IMR-90 (cell line): Measurements from ENCODE around the gene ANKRD13D. TPM values are rescaled to one million over a fixed set of nuclear protein-coding genes. Genes with fewer than 3 reads are reported as not detected.
A peak's percentile ranks its signal among the peaks of the same experiment; 100 is the strongest.
"Not testable (repeated sequence)": the region's sequence is repeated elsewhere in the genome, so short reads cannot be mapped to it uniquely, and the experiment has no call there.

Experiments
- ATAC-seq: fragments of 200-7000 bp; cut with Tn5 transposase; 2 replicates; pipeline ENCODE4 v1.9.1; 2020; ENCODE audit warnings: low read depth, mild to moderate bottlenecking, moderate library complexity
- BruUV-seq: library from RNA; stranded (reverse); fragments of 400-500 nt; replicated peaks from 2 replicates; lab custom pipeline; 2021; lab: Mats Ljungman, UMichigan
- CTCF ChIA-PET: fragments of 300-600 bp; formaldehyde crosslinking; extraction: SDS; loops from one replicate; lab custom pipeline; 2021; ENCODE audit warnings: antibody characterized with exemption; lab: Yijun Ruan, JAX
- POLR2A ChIA-PET: fragments of 300-600 bp; sonication (Branson Sonifier 250); formaldehyde crosslinking; loops from one replicate; lab custom pipeline; 2022; ENCODE audit warnings: antibody characterized with exemption; ENCODE audit not compliant: unreplicated experiment; lab: Charles Lee
- DNase-seq: peaks from one replicate; pipeline ENCODE4 v3.0.0; 2013
- H2AFZ ChIP-seq: replicated peaks from 2 replicates; pipeline ENCODE3; 2013; ENCODE audit warnings: low read length, mild to moderate bottlenecking; ENCODE audit not compliant: poor library complexity
- H2AK5ac ChIP-seq: 2 replicates; pipeline ENCODE4 v1.6.1; 2013; ENCODE audit warnings: low read depth, low read length, inconsistent platforms
- H2AK9ac ChIP-seq: replicated peaks from 2 replicates; pipeline ENCODE3; 2013; ENCODE audit warnings: mild to moderate bottlenecking, low read depth, low read length, moderate library complexity; ENCODE audit not compliant: poor library complexity
- H2BK120ac ChIP-seq: 2 replicates; pipeline ENCODE4 v1.6.1; 2013; ENCODE audit warnings: low read depth, low read length, inconsistent platforms
- H2BK15ac ChIP-seq: 3 replicates; pipeline ENCODE4 v1.6.1; 2013; ENCODE audit warnings: low read depth, low read length, inconsistent platforms
- H2BK20ac ChIP-seq: 2 replicates; pipeline ENCODE4 v1.6.1; 2013; ENCODE audit warnings: low read depth, mild to moderate bottlenecking, inconsistent platforms, low read length, moderate library complexity
- H2BK5ac ChIP-seq: 2 replicates; pipeline ENCODE4 v1.6.1; 2013; ENCODE audit warnings: mild to moderate bottlenecking, low read depth, low read length, inconsistent platforms; ENCODE audit not compliant: poor library complexity, severe bottlenecking
- H3K14ac ChIP-seq: replicated peaks from 2 replicates; pipeline ENCODE4 v1.6.1; 2013; ENCODE audit warnings: low read depth, low read length, inconsistent platforms
- H3K18ac ChIP-seq: 2 replicates; pipeline ENCODE4 v1.6.1; 2013; ENCODE audit warnings: low read depth, low read length, control low read depth
- H3K23ac ChIP-seq: 2 replicates; pipeline ENCODE4 v1.6.1; 2013; ENCODE audit warnings: low read depth, low read length, inconsistent platforms
- H3K27ac ChIP-seq: 2 replicates; pipeline ENCODE4 v1.5.1; 2013; ENCODE audit warnings: mild to moderate bottlenecking, control low read depth, low read length; ENCODE audit not compliant: insufficient read depth
- H3K27me3 ChIP-seq: 2 replicates; pipeline ENCODE4 v1.6.1; 2013; ENCODE audit warnings: low read length; ENCODE audit not compliant: control insufficient read depth, insufficient read depth
- H3K36me3 ChIP-seq: 2 replicates; pipeline ENCODE4 v1.6.1; 2013; ENCODE audit warnings: low read length, mixed read lengths; ENCODE audit not compliant: control insufficient read depth, insufficient read depth
- H3K4ac ChIP-seq: 2 replicates; pipeline ENCODE4 v1.6.1; 2013; ENCODE audit warnings: low read depth, low read length, inconsistent platforms
- H3K4me1 ChIP-seq: 2 replicates; pipeline ENCODE4 v1.6.1; 2013; ENCODE audit warnings: low read length, mixed read lengths; ENCODE audit not compliant: control insufficient read depth, insufficient read depth
- H3K4me2 ChIP-seq: 2 replicates; pipeline ENCODE4 v1.6.1; 2013; ENCODE audit warnings: low read depth, mild to moderate bottlenecking, control low read depth, low read length, moderate library complexity
- H3K4me3 ChIP-seq: 2 replicates; pipeline ENCODE4 v1.5.1; 2013; ENCODE audit warnings: low read depth, mild to moderate bottlenecking, control low read depth, low read length, moderate library complexity; ENCODE audit not compliant: insufficient read depth
- H3K56ac ChIP-seq: 2 replicates; pipeline ENCODE4 v1.6.1; 2013; ENCODE audit warnings: low read length, inconsistent platforms; ENCODE audit not compliant: insufficient read depth; ENCODE audit errors: extremely low read depth
- H3K79me1 ChIP-seq, 2 experiments: 2 replicates each; pipeline ENCODE4 v1.6.1; 2013; ENCODE audit warnings: low read length in 2 of 2, inconsistent platforms in 1 of 2, low read depth in 1 of 2
- H3K9ac ChIP-seq: 2 replicates; pipeline ENCODE4 v1.6.1; 2013; ENCODE audit warnings: low read depth, low read length, control low read depth
- H3K9me1 ChIP-seq: 2 replicates; pipeline ENCODE4 v1.6.1; 2013; ENCODE audit warnings: low read length, inconsistent platforms; ENCODE audit not compliant: insufficient read depth
- H3K9me3 ChIP-seq: 2 replicates; pipeline ENCODE4 v1.6.1; 2013; ENCODE audit warnings: low read length; ENCODE audit not compliant: control insufficient read depth, insufficient read depth
- H4K20me1 ChIP-seq: 2 replicates; pipeline ENCODE4 v1.6.1; 2013; ENCODE audit warnings: low read length, inconsistent platforms; ENCODE audit not compliant: insufficient read depth
- H4K5ac ChIP-seq: 2 replicates; pipeline ENCODE4 v1.6.1; 2013; ENCODE audit warnings: mild to moderate bottlenecking, low read depth, low read length, control low read depth
- H4K8ac ChIP-seq, 2 experiments: 2 replicates each; pipeline ENCODE4 v1.6.1; 2013; ENCODE audit warnings: low read depth in 2 of 2, low read length in 2 of 2, control low read depth in 1 of 2, inconsistent platforms in 1 of 2
- H4K91ac ChIP-seq: 2 replicates; pipeline ENCODE4 v1.6.1; 2013; ENCODE audit warnings: low read depth, low read length, inconsistent platforms; ENCODE audit not compliant: insufficient read depth
- MXI1 ChIP-seq: IDR thresholded peaks from 2 replicates; pipeline ENCODE4 v1.6.1; 2012; ENCODE audit warnings: low read depth, mild to moderate bottlenecking, low read length, moderate library complexity, borderline replicate concordance
- WGBS, 2 experiments: methylation state at CpG; one replicate each; pipeline versions ENCODE4 v1.1.5 to v1.1.7; 2013; ENCODE audit warnings: missing lambda C conversion rate in 2 of 2; ENCODE audit not compliant: insufficient read length in 1 of 2; ENCODE audit errors: extremely low coverage in 2 of 2; 5-methylcytosine and 5-hydroxymethylcytosine counted together
- dilution Hi-C: fragments of 300-500 bp; cut with HindIII; formaldehyde crosslinking; loops from one replicate; pipeline ENCODE4 v1.14.3; 2018; ENCODE audit warnings: low sequenced_read_pairs; ENCODE audit not compliant: unreplicated experiment
- in situ Hi-C: fragments of 300-500 bp; cut with MboI; formaldehyde crosslinking; loops from 3 replicates; pipeline ENCODE4 v1.14.3; 2019; ENCODE audit warnings: low sequenced_read_pairs, inconsistent platforms, mixed read lengths
- intact Hi-C: fragments of 100-400 bp; cut with micrococcal nuclease; formaldehyde crosslinking; loops from 2 replicates; pipeline ENCODE4 v1.10.0; 2022
- polyA plus RNA-seq, 3 experiments: library from polyadenylated mRNA; depleted of rRNA; stranded (reverse); fragments of >200 nt; gene quantifications; 2 replicates each; pipeline ENCODE4 v1.2.3, GENCODE V29; 2012; ENCODE audit warnings: low replicate concordance in 1 of 3
- total RNA-seq: library from RNA; depleted of rRNA; stranded (reverse); fragments of >200 nt; gene quantifications from 2 replicates; pipeline ENCODE4 v1.2.3, GENCODE V29; 2012

ANKRD13D gene
- total and polyA plus RNA-seq, 2 of the 4 experiments (the other 2 are of a cell fraction): 7.3 to 38.4 TPM

DNA sequence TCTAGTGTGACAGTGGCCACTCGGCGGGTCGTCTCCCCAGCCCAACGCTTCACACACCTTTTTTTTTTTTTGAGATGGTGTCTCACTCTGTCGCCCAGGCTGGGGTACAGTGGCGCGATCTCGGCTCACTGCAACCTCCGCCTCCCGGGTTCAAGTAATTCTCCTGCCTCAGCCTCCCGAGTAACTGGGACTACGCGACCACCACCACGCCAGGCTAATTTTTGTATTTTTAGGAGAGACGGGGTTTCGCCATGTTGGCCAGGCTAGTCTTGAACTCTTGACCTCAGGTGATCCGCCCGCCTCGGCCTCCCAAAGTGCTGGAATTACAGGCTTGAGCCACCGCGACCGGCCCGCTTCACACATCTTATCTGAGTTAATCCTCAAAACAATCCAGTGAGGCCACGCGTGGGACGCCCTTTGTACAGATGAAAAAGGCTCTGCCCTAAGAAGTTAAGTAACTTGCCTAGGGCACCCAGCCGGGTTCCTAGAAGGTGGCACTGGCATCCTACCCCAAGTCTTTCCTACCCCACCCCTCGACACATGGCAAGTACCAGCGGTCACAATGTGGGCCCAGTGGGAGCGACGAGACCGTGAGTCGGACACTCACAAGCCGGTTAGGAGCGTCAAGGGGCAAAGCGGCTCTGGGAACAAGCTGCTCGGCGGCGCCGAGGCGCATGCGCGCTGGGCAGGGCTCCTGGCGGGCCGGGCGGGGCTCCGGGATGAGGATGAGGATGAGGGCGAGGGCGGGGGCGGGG is 28.0 kb upstream of the ANKRD13D start:
- H3K27me3 ChIP-seq, dilution Hi-C loops, H2BK20ac ChIP-seq, H2BK5ac ChIP-seq, intact Hi-C loops, H3K9me3 ChIP-seq, H4K20me1 ChIP-seq, BruUV-seq, H3K56ac ChIP-seq, H3K36me3 ChIP-seq, H2AK9ac ChIP-seq: not testable (repeated sequence)
- TF ChIP-seq MXI1: 0 out of 2 replicates have a peak, but pooled peaks have one; percentile 19
- peak overlapping the region; percentile 100 for H3K4me2 ChIP-seq
- peak overlapping the region; percentile 36; the same call in 1 of the 2 replicates for H2AK5ac ChIP-seq
- peaks cover 10% of the 10 kb centered on the region for H3K4me1 ChIP-seq
- ChIA-PET POLR2A (interaction anchor here (1.0 kb wide), 1 partner anchor 56 kb away, joined by 7 read pairs; no protein-coding TSS in a partner anchor), CTCF (interaction anchor here (0.9 to 2.2 kb wide), 2 partner anchors 56 to 57 kb away, joined by 4 to 13 read pairs; no protein-coding TSS in a partner anchor)
- WGBS, 2 experiments: 60% methylated on average over 3 of the region's 50 CpGs; no CpG with 5 or more reads in 1 of the 2 experiments
- H3K4ac ChIP-seq: peak overlapping the region; percentile 96
- H4K5ac ChIP-seq: peak overlapping the region; percentile 99
- H2AFZ ChIP-seq: peak overlapping the region; percentile 96
- peak overlapping the region; percentile 97 for H3K23ac ChIP-seq
- peak overlapping the region; percentile 92 to 98 for H4K8ac ChIP-seq
- H3K9ac ChIP-seq: peak overlapping the region; percentile 85
- H3K18ac ChIP-seq: peak overlapping the region; percentile 87; the same call in 1 of the 2 replicates
- H3K4me3 ChIP-seq: peak overlapping the region; percentile 51
- peaks cover 14% of the 10 kb centered on the region; the same call in 1 of the 2 replicates for H3K9me1 ChIP-seq
- peak overlapping the region; percentile 98 for H3K14ac ChIP-seq
- ATAC-seq (peak; percentile 55), DNase-seq (peak; percentile 47)
- peak overlapping the region; percentile 63; the same call in 1 of the 2 replicates for H3K27ac ChIP-seq
- 0 out of 2 replicates have a peak overlapping the region, but pooled peaks have one; percentile 84 for H4K91ac ChIP-seq
- H3K79me1 ChIP-seq: peaks cover 0 to 11% of the 10 kb centered on the region in 2 experiments; a peak in 1 of 4 replicates
- in situ Hi-C loops: loop anchor here (5.0 kb wide), 2 partner anchors 56 to 121 kb away; no protein-coding TSS in a partner anchor
- H2BK120ac ChIP-seq: peak overlapping the region; percentile 82; the same call in 1 of the 2 replicates
- peak overlapping the region; percentile 73; the same call in 1 of the 3 replicates for H2BK15ac ChIP-seq
